Activated T-cell treated with anti-CD3 and anti-CD28 coated beads, Interleukin-2, amount 50 U/mL, for 24 hours (primary cell): ENCODE results near the gene BGLAP.
A peak's percentile ranks its signal among the peaks of the same experiment; 100 is the strongest.
"Not testable (repeated sequence)": the region's sequence is repeated elsewhere in the genome, so short reads cannot be mapped to it uniquely, and the experiment has no call there.

Source experiments
- DNase-seq: peaks from one replicate; pipeline ENCODE4 v3.0.0-alpha.2; 2020
- H3K27ac Mint-ChIP-seq: 2 replicates; pipeline ENCODE4 v1.8.0; 2020; ENCODE audit warnings: mild to moderate bottlenecking, mixed read lengths
- H3K27me3 Mint-ChIP-seq: 2 replicates; pipeline ENCODE4 v1.8.0; 2020; ENCODE audit warnings: mixed read lengths
- H3K36me3 Mint-ChIP-seq: 2 replicates; pipeline ENCODE4 v1.8.0; 2020; ENCODE audit warnings: low read depth, mixed read lengths
- H3K4me1 Mint-ChIP-seq: 2 replicates; pipeline ENCODE4 v1.8.0; 2020; ENCODE audit warnings: low read depth, mixed read lengths
- H3K4me3 Mint-ChIP-seq: 2 replicates; pipeline ENCODE4 v1.8.0; 2020; ENCODE audit warnings: mild to moderate bottlenecking, moderate library complexity, mixed read lengths
- H3K9me3 Mint-ChIP-seq: 2 replicates; pipeline ENCODE4 v1.8.0; 2020; ENCODE audit warnings: mixed read lengths

The BGLAP gene

DNA sequence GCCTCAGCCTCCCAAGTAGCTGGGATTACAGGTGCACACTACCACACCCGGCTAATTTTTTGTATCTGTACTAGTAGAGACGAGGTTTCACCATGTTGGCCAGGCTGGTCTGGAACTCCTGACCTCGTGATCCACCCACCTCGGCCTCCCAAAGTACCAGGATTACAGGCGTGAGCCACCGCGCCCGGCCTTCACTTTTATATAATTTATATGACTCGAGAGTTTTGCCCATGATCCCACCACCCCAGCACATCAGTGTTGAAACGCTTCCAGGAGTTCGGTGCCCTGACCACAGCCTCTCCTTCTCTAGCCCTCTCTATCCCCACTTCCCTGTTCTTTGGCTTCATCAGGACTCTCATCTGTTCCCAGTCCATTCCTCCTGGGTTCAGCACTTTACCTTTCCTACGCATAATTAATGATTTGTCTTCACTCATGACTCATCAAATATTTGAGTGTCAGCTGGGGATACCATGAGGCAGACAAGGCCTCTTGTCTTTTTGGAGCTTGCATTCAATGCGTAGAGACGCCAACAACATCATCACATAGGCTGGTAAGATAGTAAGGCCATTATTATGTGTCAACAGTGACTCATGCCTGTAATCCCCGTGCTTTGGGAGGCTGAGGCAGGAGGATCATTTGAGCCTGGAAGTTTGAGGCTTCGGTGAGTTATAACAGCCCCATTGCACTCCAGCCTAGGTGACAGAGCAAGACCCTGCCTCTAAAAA is 27.8 kb upstream of the BGLAP start:
- H3K9me3 Mint-ChIP-seq = peaks cover 1% of the 10 kb centered on the region
- peaks cover 85% of the 10 kb centered on the region for H3K36me3 Mint-ChIP-seq
- H3K27ac Mint-ChIP-seq = peak overlapping the region; percentile 97
- peak overlapping the region; percentile 95 for H3K4me3 Mint-ChIP-seq
- peaks cover 51% of the 10 kb centered on the region for H3K4me1 Mint-ChIP-seq
- no peaks in the 10 kb centered on the region for H3K27me3 Mint-ChIP-seq
- DNase-seq = peak; percentile 56

DNA sequence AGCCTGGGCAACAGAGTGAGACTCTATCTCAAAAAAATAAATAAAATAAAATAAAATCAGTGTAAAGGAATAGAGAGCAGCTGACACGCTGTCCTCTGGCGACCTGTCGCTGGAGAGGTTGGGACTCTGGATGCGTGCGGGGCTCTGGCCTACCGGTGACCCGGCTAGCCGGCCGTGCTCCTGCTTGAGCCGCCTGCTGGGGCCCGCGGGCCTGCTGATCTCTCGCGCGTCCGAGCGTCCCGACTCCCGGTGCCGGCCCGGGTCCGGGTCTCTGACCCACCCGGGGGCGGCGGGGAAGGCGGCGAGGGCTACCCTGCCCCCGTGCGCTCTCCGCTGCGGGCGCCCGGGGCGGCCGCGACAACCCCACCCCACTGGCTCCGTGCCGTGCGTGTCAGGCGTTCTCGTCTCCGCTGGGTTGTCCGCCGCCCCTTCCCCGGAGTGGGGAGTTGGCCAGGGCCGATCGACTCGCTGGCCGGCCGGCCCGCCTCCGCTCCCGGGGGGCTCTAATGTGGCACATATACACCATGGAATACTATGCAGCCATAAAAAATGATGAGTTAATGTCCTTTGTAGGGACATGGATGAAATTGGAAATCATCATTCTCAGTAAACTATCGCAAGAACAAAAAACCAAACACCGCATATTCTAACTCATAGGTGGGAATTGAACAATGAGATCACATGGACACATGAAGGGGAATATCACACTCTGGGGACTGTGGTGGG is 25.5 kb upstream of the BGLAP start:
- Mint-ChIP-seq H3K4me1 (peaks cover 70% of the 10 kb centered on the region), H3K36me3 (peaks cover 85% of the 10 kb centered on the region), H3K27ac (peak overlapping the region; percentile 97)
- not testable (repeated sequence) for DNase-seq, H3K9me3 Mint-ChIP-seq, H3K4me3 Mint-ChIP-seq, H3K27me3 Mint-ChIP-seq

DNA sequence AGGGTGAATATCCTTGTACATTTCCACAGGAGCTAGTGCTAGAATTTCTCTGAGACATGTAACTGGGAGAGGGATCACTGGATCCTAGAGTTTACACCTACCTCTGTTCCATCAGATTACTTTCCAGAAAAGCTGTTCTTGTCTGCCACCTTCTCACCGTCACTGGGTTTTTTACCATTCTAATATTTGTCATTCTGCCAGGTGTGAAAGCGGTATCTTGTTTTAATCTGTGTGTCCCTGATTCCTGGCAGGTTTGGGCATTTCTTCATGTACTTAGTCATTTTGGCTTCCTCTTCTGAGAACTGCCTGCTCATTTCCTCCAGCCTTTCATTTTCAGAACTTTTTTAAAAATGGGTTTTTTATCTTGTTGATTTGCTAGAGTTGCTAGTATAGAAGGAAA is 24.1 kb upstream of the BGLAP start:
- Mint-ChIP-seq H3K27ac (peak overlapping the region; percentile 99), H3K4me3 (peak overlapping the region; percentile 72), H3K36me3 (peaks cover 84% of the 10 kb centered on the region), H3K27me3 (no peaks in the 10 kb centered on the region), H3K4me1 (peaks cover 73% of the 10 kb centered on the region), H3K9me3 (peaks cover 3% of the 10 kb centered on the region)
- DNase-seq = no peak

DNA sequence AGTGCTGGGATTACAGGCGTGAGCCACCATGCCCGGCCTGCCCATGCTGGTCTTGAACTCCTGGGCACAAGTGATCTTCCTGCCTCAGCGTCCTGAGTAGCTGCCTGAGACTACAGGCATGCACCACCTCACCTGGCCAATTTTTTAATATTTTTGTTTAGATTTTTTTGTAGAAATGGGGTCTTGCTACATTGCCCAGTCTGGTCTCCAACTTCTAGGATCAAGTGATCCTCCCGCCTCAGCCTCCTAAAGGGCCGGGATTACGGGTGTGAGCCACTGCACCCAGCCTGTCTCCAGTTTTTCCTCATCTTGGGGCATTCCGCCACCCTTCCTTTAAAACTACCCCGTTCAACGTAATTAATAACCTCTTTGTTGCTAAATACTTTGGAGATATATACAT is 21.8 kb upstream of the BGLAP start:
- H3K4me1 Mint-ChIP-seq = peaks cover 79% of the 10 kb centered on the region
- no peak overlapping the region for H3K4me3 Mint-ChIP-seq
- H3K9me3 Mint-ChIP-seq = peaks cover 3% of the 10 kb centered on the region
- H3K27me3 Mint-ChIP-seq = no peaks in the 10 kb centered on the region
- DNase-seq = no peak
- H3K27ac Mint-ChIP-seq = peak overlapping the region; percentile 99
- peaks cover 79% of the 10 kb centered on the region for H3K36me3 Mint-ChIP-seq

DNA sequence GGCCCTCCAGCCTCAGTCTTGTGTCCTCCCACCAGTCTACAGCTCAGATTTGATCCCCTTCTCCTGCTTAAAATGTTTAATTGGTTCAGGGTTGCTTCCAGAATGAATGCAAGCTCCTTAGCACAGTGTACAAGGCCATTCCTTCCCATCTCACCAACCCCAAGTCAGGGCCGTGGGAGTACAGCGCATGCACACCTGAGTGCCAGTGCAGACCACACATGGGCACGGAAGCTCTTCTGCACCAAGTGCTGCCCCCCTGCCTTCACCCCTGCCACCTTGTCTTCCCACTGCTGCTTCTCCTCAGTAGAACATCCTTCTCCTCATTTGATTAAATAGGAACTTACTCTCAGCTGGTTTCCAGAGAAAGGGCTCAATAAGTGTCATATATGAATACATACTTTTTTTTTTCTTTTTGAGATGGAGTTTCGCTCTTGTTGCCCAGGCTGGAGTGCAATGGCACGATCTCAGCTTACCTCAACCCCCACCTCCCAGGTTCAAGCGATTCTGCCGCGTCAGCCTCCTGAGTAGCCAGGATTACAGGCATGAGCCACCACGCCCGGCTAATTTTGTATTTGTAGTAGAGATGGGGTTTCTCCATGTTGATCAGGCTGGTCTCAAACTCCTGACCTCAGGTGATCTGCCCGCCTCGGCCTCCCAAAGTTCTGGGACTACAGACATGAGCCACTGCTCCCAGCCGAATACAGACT is 19.8 kb upstream of the BGLAP start:
- H3K4me3 Mint-ChIP-seq = peak overlapping the region; percentile 68
- no peaks in the 10 kb centered on the region for H3K27me3 Mint-ChIP-seq
- H3K27ac Mint-ChIP-seq = peak overlapping the region; percentile 99
- peak; percentile 50 for DNase-seq
- H3K4me1 Mint-ChIP-seq = peaks cover 84% of the 10 kb centered on the region
- peaks cover 83% of the 10 kb centered on the region for H3K36me3 Mint-ChIP-seq
- H3K9me3 Mint-ChIP-seq = peaks cover 3% of the 10 kb centered on the region

DNA sequence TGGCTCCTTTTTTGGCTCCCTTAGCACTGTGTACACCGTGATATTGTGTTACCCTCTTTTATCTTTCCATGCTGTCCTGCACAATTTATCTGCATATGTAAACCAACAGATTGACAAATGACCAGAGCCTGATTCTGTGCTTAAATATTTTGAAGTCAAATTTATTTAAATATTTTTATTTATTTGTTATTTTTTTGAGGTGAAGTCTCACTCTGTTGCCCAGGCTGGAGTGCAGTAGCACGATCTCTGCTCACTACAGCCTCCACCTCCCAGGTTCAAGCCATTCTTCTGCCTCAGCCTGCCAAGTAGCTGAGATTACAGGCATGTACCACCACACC is 16.3 kb upstream of the BGLAP start:
- H3K27ac Mint-ChIP-seq = peak overlapping the region; percentile 95
- peaks cover 83% of the 10 kb centered on the region for H3K36me3 Mint-ChIP-seq
- H3K4me1 Mint-ChIP-seq = peaks cover 63% of the 10 kb centered on the region

DNA sequence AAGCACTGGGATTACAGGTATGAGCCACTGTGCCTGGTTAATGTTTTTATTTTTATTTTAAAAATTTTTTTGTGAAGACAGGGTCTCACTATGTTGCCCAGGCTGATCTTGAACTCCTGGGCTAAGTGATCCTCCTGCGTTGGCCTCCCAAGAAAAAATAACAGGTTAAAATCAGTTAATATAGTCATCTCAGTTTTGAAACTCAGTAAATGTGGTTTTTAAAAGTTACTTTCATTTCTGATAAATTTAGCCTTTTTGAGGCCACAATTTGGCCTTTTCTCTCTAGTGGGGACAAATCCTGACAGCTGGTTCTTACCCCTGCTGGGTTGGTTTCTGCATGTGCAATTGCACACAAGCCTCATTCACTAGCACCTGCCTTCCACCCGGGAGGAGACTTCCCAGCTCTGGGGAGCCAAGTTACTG is 15.9 kb upstream of the BGLAP start:
- Mint-ChIP-seq H3K4me3 (peak overlapping the region; percentile 16), H3K27me3 (no peaks in the 10 kb centered on the region), H3K27ac (peak overlapping the region; percentile 95), H3K4me1 (peaks cover 60% of the 10 kb centered on the region), H3K36me3 (peaks cover 80% of the 10 kb centered on the region), H3K9me3 (no peaks in the 10 kb centered on the region)
- peak; percentile 49 for DNase-seq

More for the DNA sequence above, 16.3 kb upstream of the BGLAP start:
- Mint-ChIP-seq H3K4me3 (peak overlapping the region; percentile 37), H3K27me3 (no peaks in the 10 kb centered on the region), H3K9me3 (no peaks in the 10 kb centered on the region)
- no peak for DNase-seq

DNA sequence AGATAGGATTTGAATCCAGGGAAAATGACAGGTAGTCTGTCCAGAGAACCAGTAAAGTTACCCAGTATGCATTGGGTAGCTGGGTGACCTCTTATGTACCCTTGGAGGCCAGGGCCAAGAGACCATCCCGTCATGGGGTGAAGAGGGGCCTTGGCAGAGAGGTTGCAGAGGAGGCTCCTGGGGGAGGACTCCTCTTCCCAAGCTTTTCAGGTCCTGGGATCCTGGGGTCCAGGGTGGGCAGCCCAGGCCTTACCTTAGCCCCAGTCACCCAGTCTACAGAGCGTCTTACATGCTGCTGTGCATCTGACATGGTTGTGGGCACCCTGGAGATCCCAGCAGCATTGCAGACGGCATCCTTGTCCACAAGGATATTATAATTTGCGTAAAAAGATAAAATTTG is 15.2 kb upstream of the BGLAP start:
- DNase-seq = no peak
- Mint-ChIP-seq H3K36me3 (peaks cover 76% of the 10 kb centered on the region), H3K27me3 (no peaks in the 10 kb centered on the region), H3K9me3 (no peaks in the 10 kb centered on the region), H3K4me1 (peaks cover 55% of the 10 kb centered on the region), H3K27ac (peak overlapping the region; percentile 93), H3K4me3 (no peak overlapping the region)

DNA sequence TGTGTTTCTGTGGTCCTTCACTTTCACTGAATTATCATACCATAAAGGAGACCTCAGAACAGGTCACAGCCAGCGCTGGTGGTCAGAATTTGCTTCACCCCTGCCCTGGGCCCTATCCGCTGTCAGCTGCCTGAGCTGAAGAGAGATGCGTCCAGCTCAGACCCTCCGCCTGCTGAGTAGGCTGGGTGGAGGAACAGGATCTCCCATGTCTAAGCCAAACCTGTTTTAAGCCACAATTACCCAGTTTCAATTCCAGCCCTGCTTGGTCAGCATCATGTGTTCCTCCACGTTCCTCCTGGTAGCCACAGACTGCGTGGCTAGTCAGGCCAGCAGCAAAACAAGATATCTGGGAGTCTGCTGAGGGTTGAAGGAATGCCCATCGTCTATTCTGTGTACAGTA is 13.5 kb upstream of the BGLAP start:
- Mint-ChIP-seq H3K4me3 (no peak overlapping the region), H3K9me3 (no peaks in the 10 kb centered on the region), H3K27ac (peak overlapping the region; percentile 86), H3K27me3 (no peaks in the 10 kb centered on the region), H3K36me3 (peaks cover 72% of the 10 kb centered on the region), H3K4me1 (peaks cover 42% of the 10 kb centered on the region)
- DNase-seq = no peak

DNA sequence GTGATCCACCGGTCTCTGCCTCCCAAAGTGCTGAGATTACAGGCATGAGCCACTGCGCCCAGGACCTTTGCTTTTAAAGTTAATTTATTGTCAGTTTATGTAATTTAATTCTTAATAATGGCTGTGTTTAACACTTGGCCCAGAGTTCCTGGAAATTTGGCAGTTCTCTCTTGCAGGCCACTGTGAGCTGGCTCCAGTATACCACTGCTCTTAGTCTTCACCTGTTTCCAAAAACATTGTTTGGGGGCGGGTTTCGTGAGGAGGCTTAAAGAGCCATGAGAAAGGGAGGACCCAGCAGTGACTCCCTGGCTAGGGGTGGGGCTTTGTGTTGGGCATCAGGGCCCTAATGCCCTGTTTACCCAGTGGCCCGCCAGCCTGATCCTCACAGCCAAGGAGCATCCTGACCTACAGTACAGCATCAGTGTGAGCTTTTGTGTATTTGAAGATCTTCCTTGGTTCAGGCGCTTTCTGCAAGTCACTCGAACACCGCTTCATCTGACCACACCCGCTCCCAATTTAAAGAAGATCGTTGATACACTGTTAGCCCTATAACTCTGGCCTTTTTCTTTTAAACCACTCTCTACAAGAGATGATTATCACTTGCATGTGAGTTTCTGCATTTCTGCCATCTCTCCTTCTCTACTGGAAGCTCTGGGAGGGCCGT is 12.0 kb upstream of the BGLAP start:
- peaks cover 76% of the 10 kb centered on the region for H3K36me3 Mint-ChIP-seq
- H3K4me3 Mint-ChIP-seq = no peak overlapping the region
- peaks cover 30% of the 10 kb centered on the region for H3K4me1 Mint-ChIP-seq
- no peaks in the 10 kb centered on the region for H3K27me3 Mint-ChIP-seq
- no peaks in the 10 kb centered on the region for H3K9me3 Mint-ChIP-seq
- no peak for DNase-seq
- no peak overlapping the region for H3K27ac Mint-ChIP-seq

DNA sequence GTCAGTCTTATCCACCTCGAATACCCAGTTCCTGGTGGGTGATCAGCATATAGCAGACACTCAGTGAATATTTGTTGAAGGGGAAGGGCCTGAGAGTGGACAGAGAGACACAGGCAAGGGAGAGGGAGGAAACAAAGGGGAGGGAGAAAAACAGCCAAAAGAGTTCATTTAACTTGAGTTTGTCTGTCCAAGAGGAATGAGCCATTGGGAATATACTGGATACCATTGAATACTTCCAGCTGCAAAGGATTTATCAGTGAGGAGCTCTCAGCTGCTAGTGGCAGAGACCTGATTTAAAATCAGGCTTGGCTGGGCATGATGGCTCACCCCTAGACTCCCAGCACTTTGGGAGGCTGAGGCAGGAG is 11.5 kb upstream of the BGLAP start:
- Mint-ChIP-seq H3K4me1 (peaks cover 26% of the 10 kb centered on the region), H3K4me3 (no peak overlapping the region), H3K9me3 (no peaks in the 10 kb centered on the region), H3K27me3 (no peaks in the 10 kb centered on the region), H3K36me3 (peaks cover 78% of the 10 kb centered on the region), H3K27ac (no peak overlapping the region)
- no peak for DNase-seq

DNA sequence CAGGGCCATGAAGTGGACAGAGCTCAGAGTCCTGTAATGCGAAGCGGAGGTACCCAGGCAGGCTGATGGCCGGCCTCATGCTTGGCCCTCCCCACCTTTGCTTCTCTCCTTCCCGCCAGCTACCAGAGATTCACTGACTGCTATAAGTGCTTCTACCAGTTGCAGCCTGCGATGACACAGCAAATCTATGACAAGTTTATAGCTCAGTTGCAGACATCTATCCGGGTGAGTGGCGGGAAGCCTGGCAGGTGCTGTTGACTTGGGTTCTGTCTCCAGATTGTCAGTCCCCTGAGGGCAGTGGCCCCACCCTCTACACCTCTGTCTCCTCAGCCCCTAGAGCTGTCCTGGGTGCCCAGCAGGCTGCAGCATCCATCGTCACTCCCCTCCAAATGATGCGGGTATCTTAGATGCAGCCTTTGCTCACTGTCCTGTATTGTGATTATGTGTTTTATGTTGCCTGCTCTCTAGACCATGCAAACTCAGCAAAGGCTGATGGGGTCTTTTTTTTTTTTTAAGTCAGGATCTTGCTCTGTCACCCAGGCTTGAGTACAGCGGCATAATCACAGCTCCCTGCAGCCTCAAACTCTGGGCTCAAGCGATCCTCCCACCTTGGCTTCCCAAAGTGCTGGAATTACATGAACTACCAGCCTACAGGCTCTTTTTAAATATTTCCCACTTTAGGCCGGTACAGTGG is 9.6 kb upstream of the BGLAP start:
- Mint-ChIP-seq H3K4me3 (no peak overlapping the region), H3K4me1 (peaks cover 15% of the 10 kb centered on the region), H3K36me3 (peaks cover 83% of the 10 kb centered on the region), H3K27me3 (no peaks in the 10 kb centered on the region), H3K9me3 (no peaks in the 10 kb centered on the region), H3K27ac (peak overlapping the region; percentile 40)
- no peak for DNase-seq

DNA sequence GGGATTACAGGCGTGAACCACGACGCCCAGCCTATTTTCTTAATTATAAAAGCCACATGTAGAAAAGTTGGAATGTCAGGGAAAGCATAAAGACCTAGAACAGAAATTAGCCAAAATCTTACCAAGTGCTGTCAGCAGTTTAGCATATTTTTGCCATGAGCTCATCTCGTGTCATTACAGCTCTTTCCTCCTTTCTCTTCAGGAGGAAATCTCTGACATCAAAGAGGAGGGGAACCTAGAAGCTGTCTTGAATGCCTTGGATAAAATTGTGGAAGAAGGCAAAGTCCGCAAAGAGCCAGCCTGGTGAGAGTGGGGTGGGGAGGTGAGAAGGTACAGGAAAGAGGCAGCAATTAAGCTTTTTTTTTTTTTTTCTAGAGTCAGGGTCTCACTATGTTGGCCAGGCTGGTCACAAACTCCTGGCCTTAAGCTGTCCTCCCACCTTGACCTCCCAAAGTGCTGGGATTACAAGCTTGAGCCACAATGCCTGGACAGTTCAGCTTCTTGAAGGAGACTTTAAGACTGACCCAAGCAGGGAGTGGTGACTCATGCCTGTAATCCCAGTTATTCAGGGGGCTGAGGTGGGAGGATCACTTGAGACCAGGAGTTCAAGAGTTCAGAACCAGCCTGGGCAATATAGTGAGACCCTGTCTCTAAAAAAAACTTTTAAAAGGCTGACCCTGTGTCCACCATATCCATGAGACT is 8.4 kb upstream of the BGLAP start:
- peak overlapping the region; percentile 72 for H3K27ac Mint-ChIP-seq
- peaks cover 87% of the 10 kb centered on the region for H3K36me3 Mint-ChIP-seq
- DNase-seq = no peak
- H3K27me3 Mint-ChIP-seq = no peaks in the 10 kb centered on the region
- H3K4me1 Mint-ChIP-seq = peaks cover 18% of the 10 kb centered on the region
- no peak overlapping the region for H3K4me3 Mint-ChIP-seq
- H3K9me3 Mint-ChIP-seq = no peaks in the 10 kb centered on the region

DNA sequence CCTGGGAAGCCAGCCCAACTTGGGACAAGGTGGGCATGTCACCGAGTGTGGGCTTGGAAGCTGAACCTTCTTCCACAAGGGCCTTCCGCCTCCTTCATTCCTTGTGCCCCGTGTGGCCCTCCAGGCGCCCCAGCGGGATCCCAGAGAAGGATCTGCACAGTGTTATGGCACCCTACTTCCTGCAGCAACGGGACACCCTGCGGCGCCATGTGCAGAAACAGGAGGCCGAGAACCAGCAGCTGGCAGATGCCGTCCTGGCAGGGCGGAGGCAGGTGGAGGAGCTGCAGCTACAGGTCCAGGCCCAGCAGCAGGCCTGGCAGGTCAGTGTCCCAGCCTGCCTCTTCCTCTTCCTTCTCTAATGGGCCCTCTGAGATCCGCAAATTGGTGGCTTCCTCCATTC is 5.8 kb upstream of the BGLAP start:
- DNase-seq = no peak
- no peak overlapping the region for H3K4me3 Mint-ChIP-seq
- no peaks in the 10 kb centered on the region for H3K9me3 Mint-ChIP-seq
- H3K27ac Mint-ChIP-seq = no peak overlapping the region
- H3K36me3 Mint-ChIP-seq = peaks cover 88% of the 10 kb centered on the region
- no peaks in the 10 kb centered on the region for H3K27me3 Mint-ChIP-seq
- peaks cover 15% of the 10 kb centered on the region for H3K4me1 Mint-ChIP-seq
